Gastrocnemius medialis (tissue), 4 donors: ENCODE results near the gene TMEM109. TPM values are rescaled to one million over a fixed set of nuclear protein-coding genes. Genes with fewer than 3 reads are reported as not detected.

Experiments used
- ATAC-seq, 2 donors: fragments of 150-250 bp; one replicate each; pipeline ENCODE4 v1.9.1; 2016
- DNase-seq, 2 donors: peaks; one replicate each; pipeline ENCODE4 v3.0.0-alpha.2; 2019
- H3K27ac ChIP-seq, 4 donors: fragments of 200-600 bp; sonication (generic); 1 replicate in 1 of 4; 2 replicates in 3 of 4; pipeline ENCODE4 v1.5.1; 2016 to 2018; ENCODE audit warnings: mild to moderate bottlenecking in 2 of 4, moderate library complexity in 1 of 4
- H3K27me3 ChIP-seq, 3 donors: fragments of 200-600 bp; sonication (generic) in 2 of 3; 1 replicate in 1 of 3; 2 replicates in 2 of 3; pipeline versions ENCODE4 v1.5.1 to v1.6.0; 2016 to 2019; ENCODE audit warnings: mild to moderate bottlenecking in 1 of 3, moderate library complexity in 1 of 3
- H3K36me3 ChIP-seq, 2 donors: fragments of 200-600 bp; sonication (generic) in 1 of 2; one replicate each; pipeline ENCODE4 v1.5.1; 2017 to 2018
- H3K4me1 ChIP-seq, 2 donors: fragments of 200-600 bp; sonication (generic) in 1 of 2; one replicate each; pipeline ENCODE4 v1.5.1; 2016 to 2017; ENCODE audit warnings: mild to moderate bottlenecking in 2 of 2
- H3K4me3 ChIP-seq, 4 donors: fragments of 200-600 bp; sonication (generic) in 3 of 4; 1 replicate in 1 of 4; 2 replicates in 3 of 4; pipeline ENCODE4 v1.5.1; 2016 to 2019; ENCODE audit warnings: mild to moderate bottlenecking in 2 of 4
- H3K9me3 ChIP-seq, 3 donors: fragments of 200-600 bp; sonication (generic) in 2 of 3; 1 replicate in 1 of 3; 2 replicates in 2 of 3; pipeline ENCODE4 v1.5.1; 2016 to 2019
- CTCF ChIP-seq, 5 experiments: fragments of 450-650 bp in 3 of 5; fragments of 200-600 bp in 2 of 5; sonication (generic) in 2 of 5; IDR thresholded peaks in 4 of 5; conservative IDR thresholded peaks in 1 of 5; 1 replicate in 4 of 5; 2 replicates in 1 of 5; pipeline ENCODE4 v1.5.1; 2016 to 2019; ENCODE audit warnings: antibody characterized with exemption in 5 of 5, mild to moderate bottlenecking in 3 of 5, moderate library complexity in 3 of 5
- POLR2A ChIP-seq, 2 donors: fragments of 450-650 bp; IDR thresholded peaks; one replicate each; pipeline ENCODE4 v1.6.1; 2017; ENCODE audit warnings: antibody characterized with exemption in 2 of 2, mild to moderate bottlenecking in 2 of 2, moderate library complexity in 2 of 2
- in situ Hi-C, 4 donors: fragments of 200-750 bp; cut with MboI; loops; one replicate each; pipeline versions ENCODE4 v1.15.0 to v1.8.0; 2017; ENCODE audit warnings: low sequenced_read_pairs in 4 of 4
- intact Hi-C: fragments of 100-400 bp; cut with DNase I; formaldehyde crosslinking; loops from one replicate; pipeline ENCODE4 v1.15.1; 2023; ENCODE audit warnings: low total_unique reads
- total RNA-seq, 4 donors: library from RNA; depleted of rRNA; stranded (reverse); fragments of >200 nt; gene quantifications; one replicate each; pipeline versions ENCODE4 v1.1.0 to v1.2.3, GENCODE V29; 2016

TMEM109 gene
- total RNA-seq, 4 donors from 2014 or later: 56.5 to 105 (median 82.6) TPM

- no peak for ATAC-seq
- no peak for TF ChIP-seq POLR2A (IDR thresholded peaks at IDR 0.05)
- TF ChIP-seq CTCF (IDR thresholded peaks at IDR 0.05 in 4 of 5, conservative IDR thresholded peaks at IDR 0.05 in 1 of 5): no peak
- intact Hi-C loops (no loop called here), in situ Hi-C loops (no loop called here)
- no peak for DNase-seq
- H3K27me3 ChIP-seq: peaks cover 0 to 11% (median 0%) of the 10 kb centered on the region in 3 donors
- H3K36me3 ChIP-seq: no peaks in the 10 kb centered on the region
- no peak overlapping the region for H3K4me3 ChIP-seq
- H3K9me3 ChIP-seq: no peaks in the 10 kb centered on the region
- H3K4me1 ChIP-seq: no peaks in the 10 kb centered on the region
- peak overlapping the region in 1 of 4 donors; percentile 84 for H3K27ac ChIP-seq
These were observed 39.8 kb downstream of the TMEM109 start for GRCh38 chr11:60953781-60954180.

- Histone ChIP-seq H3K27me3 (peaks cover 0 to 11% (median 0%) of the 10 kb centered on the region in 3 donors), H3K27ac (no peak overlapping the region), H3K36me3 (no peaks in the 10 kb centered on the region), H3K4me3 (no peak overlapping the region), H3K4me1 (no peaks in the 10 kb centered on the region), H3K9me3 (no peaks in the 10 kb centered on the region)
- ATAC-seq: no peak
- TF ChIP-seq POLR2A (IDR thresholded peaks at IDR 0.05): no peak
- no peak for TF ChIP-seq CTCF (IDR thresholded peaks at IDR 0.05 in 4 of 5, conservative IDR thresholded peaks at IDR 0.05 in 1 of 5)
- in situ Hi-C loops (no loop called here), intact Hi-C loops (no loop called here)
- DNase-seq: no peak
These were observed 40.5 kb downstream of the TMEM109 start for GRCh38 chr11:60954421-60954820.

GRCh38 chr11:60955571-60955970 is 41.6 kb downstream of the TMEM109 start:
- no peaks in the 10 kb centered on the region for H3K4me1 ChIP-seq
- intact Hi-C loops: no loop called here
- DNase-seq (no peak), ATAC-seq (no peak)
- no peak overlapping the region for H3K4me3 ChIP-seq
- no peaks in the 10 kb centered on the region for H3K9me3 ChIP-seq
- H3K36me3 ChIP-seq: no peaks in the 10 kb centered on the region
- in situ Hi-C loops: no loop called here
- no peak for TF ChIP-seq CTCF (IDR thresholded peaks at IDR 0.05 in 4 of 5, conservative IDR thresholded peaks at IDR 0.05 in 1 of 5)
- TF ChIP-seq POLR2A (IDR thresholded peaks at IDR 0.05): no peak
- no peak overlapping the region for H3K27ac ChIP-seq
- H3K27me3 ChIP-seq: peaks cover 0 to 8% (median 0%) of the 10 kb centered on the region in 3 donors

- TF ChIP-seq POLR2A (IDR thresholded peaks at IDR 0.05) (no peak), CTCF (IDR thresholded peaks at IDR 0.05 in 4 of 5, conservative IDR thresholded peaks at IDR 0.05 in 1 of 5) (no peak)
- Histone ChIP-seq H3K27ac (no peak overlapping the region), H3K4me1 (no peaks in the 10 kb centered on the region), H3K27me3 (no peaks in the 10 kb centered on the region), H3K9me3 (no peaks in the 10 kb centered on the region), H3K4me3 (no peak overlapping the region), H3K36me3 (no peaks in the 10 kb centered on the region)
- DNase-seq (no peak), ATAC-seq (no peak)
- intact Hi-C loops (no loop called here), in situ Hi-C loops (no loop called here)
These were observed 43.2 kb downstream of the TMEM109 start for GRCh38 chr11:60957188-60957587.

- in situ Hi-C loops (no loop called here), intact Hi-C loops (no loop called here)
- no peaks in the 10 kb centered on the region for H3K4me1 ChIP-seq
- no peaks in the 10 kb centered on the region for H3K27me3 ChIP-seq
- TF ChIP-seq POLR2A (IDR thresholded peaks at IDR 0.05) (no peak), CTCF (IDR thresholded peaks at IDR 0.05 in 4 of 5, conservative IDR thresholded peaks at IDR 0.05 in 1 of 5) (no peak)
- no peak for DNase-seq
- H3K4me3 ChIP-seq: no peak overlapping the region
- no peaks in the 10 kb centered on the region for H3K9me3 ChIP-seq
- H3K36me3 ChIP-seq: no peaks in the 10 kb centered on the region
- H3K27ac ChIP-seq: no peak overlapping the region
- no peak for ATAC-seq
These were observed 45.5 kb downstream of the TMEM109 start for GRCh38 chr11:60959431-60959830.
